ENCODE results near the gene PRDX5. TPM values are rescaled to one million over a fixed set of nuclear protein-coding genes. Genes with fewer than 3 reads are reported as not detected.

Gene PRDX5
- total RNA-seq, 1 donor from 2014 or later = 410 TPM

GRCh38 chr11:64369440-64370421 is 51.8 kb downstream of the PRDX5 start:
- DNase-seq (ENCODE audit: missing footprints) (no peak), ATAC-seq (no peak)
- intact Hi-C loops (cut with DNase I) = no loop called here

DNA sequence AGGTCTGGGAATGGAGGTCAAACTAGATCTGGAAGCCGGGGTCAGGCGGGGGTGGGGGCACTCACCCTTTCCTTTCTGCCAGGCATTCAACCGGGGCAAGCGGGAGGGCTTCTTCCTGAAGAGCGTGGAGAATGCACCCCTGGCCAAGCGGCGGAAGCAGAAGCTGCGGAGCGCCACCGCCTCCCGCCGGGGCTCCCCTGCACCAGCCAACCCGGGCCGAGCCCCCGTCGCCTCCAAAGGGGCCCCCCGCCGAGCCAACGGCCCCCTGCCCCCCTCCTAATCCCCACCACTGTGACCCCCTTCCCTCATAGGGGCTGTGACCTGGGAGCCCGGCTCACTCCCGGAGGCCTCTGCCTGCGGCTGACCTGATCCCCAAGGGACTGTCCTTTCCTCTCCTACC is 53.3 kb downstream of the PRDX5 start:
- ATAC-seq (no peak), DNase-seq (ENCODE audit: missing footprints) (no peak)
- intact Hi-C loops (cut with DNase I) = no loop called here

Small RNA genes within 50 kb of the gene (microRNA-seq; reads per million reads assigned to microRNA genes)
- not detected for gene MIR1237
- not detected for gene MIR7155

Other genes with a start within 250 kb of the PRDX5 start
- gene MACROD1, start 152.0 kb upstream of the PRDX5 start, total RNA-seq = 119 TPM
- gene STIP1, start 131.9 kb upstream of the PRDX5 start, total RNA-seq = 124 TPM
- 9.6 TPM for gene FERMT3, start 111.4 kb upstream of the PRDX5 start, total RNA-seq
- gene TRPT1, start 91.9 kb upstream of the PRDX5 start, total RNA-seq = 71.9 TPM
- gene NUDT22, start 91.8 kb upstream of the PRDX5 start, total RNA-seq = 66.4 TPM
- gene DNAJC4, start 87.6 kb upstream of the PRDX5 start, total RNA-seq = 53.5 TPM
- gene VEGFB, start 83.5 kb upstream of the PRDX5 start, total RNA-seq = 272 TPM
- 50.6 TPM for gene FKBP2, start 77.0 kb upstream of the PRDX5 start, total RNA-seq
- gene PPP1R14B, start 71.2 kb upstream of the PRDX5 start, total RNA-seq = 129 TPM
- 10.9 TPM for gene PLCB3, start 66.6 kb upstream of the PRDX5 start, total RNA-seq
- gene BAD, start 33.5 kb upstream of the PRDX5 start, total RNA-seq = 89.1 TPM
- 28.6 TPM for gene GPR137, start 32.3 kb upstream of the PRDX5 start, total RNA-seq
- gene KCNK4, start 26.8 kb upstream of the PRDX5 start, total RNA-seq = not detected
- gene CATSPERZ, start 17.8 kb upstream of the PRDX5 start, total RNA-seq = not detected
- 217 TPM for gene ESRRA, start 12.6 kb upstream of the PRDX5 start, total RNA-seq
- 92.8 TPM for gene TRMT112, start 562 bp upstream of the PRDX5 start, total RNA-seq
- gene CCDC88B, start 22.1 kb downstream of the PRDX5 start, total RNA-seq = 7.7 TPM
- 18.7 TPM for gene RPS6KA4, start 41.0 kb downstream of the PRDX5 start, total RNA-seq
- not detected for gene SLC22A11, start 237.8 kb downstream of the PRDX5 start, total RNA-seq

All from Right ventricle myocardium inferior (tissue), 1 donor.